BLaER1 (cell line): Measurements from ENCODE around the gene ITGB6.

Experiments used
- H3K27ac ChIP-seq: shearing (Covaris generic); formaldehyde crosslinking; 2 replicates; pipeline ENCODE4 v1.8.1; 2022
- H3K27me3 ChIP-seq: shearing (Covaris generic); formaldehyde crosslinking; 2 replicates; pipeline ENCODE4 v1.8.1; 2022
- H3K36me3 ChIP-seq: shearing (Covaris generic); formaldehyde crosslinking; 2 replicates; pipeline ENCODE4 v1.8.1; 2022
- H3K4me1 ChIP-seq: shearing (Covaris generic); formaldehyde crosslinking; 2 replicates; pipeline ENCODE4 v1.8.1; 2022
- H3K4me2 ChIP-seq: shearing (Covaris generic); formaldehyde crosslinking; 2 replicates; pipeline ENCODE4 v1.8.1; 2022
- H3K4me3 ChIP-seq: shearing (Covaris generic); formaldehyde crosslinking; 2 replicates; pipeline ENCODE4 v1.8.1; 2022
- H3K9ac ChIP-seq: shearing (Covaris generic); formaldehyde crosslinking; 2 replicates; pipeline ENCODE4 v1.8.1; 2022
- H3K9me3 ChIP-seq: shearing (Covaris generic); formaldehyde crosslinking; 2 replicates; pipeline ENCODE4 v1.8.1; 2022
- H4K20me1 ChIP-seq: shearing (Covaris generic); formaldehyde crosslinking; 2 replicates; pipeline ENCODE4 v1.8.1; 2022
- Cebpa-rat ChIP-seq: shearing (Covaris generic); IDR thresholded peaks from 2 replicates; pipeline ENCODE4 v1.8.1; 2022

The ITGB6 gene

DNA sequence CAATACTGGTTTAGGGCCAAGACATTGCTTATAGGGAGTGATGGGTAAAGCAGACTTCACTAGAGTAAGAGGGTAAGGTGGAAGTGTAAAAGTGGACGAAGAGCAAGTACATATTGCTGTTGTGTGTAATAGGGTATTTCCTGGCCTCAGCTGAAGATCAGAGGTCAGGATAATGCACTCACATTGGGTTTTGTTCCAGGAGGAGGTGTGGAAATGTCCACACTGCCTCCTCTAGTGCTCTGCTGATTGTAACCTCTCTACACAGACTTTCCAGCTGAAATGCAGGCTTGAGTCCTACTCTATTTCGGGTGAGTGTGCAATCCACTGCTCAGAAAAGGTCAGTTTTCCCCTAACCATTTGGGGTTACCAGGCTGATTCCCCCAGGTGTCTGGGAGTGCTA, 96.0 kb downstream of the ITGB6 start:
- Histone ChIP-seq H3K36me3 (no peaks in the 10 kb centered on the region), H3K9ac (no peak overlapping the region), H3K9me3 (no peaks in the 10 kb centered on the region), H4K20me1 (no peaks in the 10 kb centered on the region), H3K4me3 (no peak overlapping the region), H3K4me1 (peaks cover 28% of the 10 kb centered on the region), H3K27ac (no peak overlapping the region), H3K27me3 (no peaks in the 10 kb centered on the region), H3K4me2 (0 out of 2 replicates have a peak overlapping the region, but pooled peaks have one; percentile 3)
- no peak for TF ChIP-seq Cebpa-rat

DNA sequence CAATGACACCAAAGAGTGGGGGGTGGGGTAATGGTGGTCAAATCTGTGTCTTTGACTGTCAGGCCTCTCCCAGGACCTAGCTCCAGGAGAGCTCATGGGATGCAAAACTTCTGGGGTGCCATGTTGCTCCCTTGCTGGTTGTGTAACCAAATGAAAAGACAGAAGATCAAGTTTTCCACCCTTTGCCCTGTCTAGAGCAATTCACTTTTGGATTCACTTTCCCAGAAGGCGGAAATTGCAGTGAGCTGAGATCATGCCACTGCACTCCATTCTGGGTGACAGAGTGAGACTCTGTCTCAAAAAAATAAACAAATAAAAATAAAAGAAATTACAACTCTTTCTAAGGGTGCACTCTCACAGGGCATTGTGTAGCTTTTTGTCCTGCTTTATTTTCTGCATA, 102.7 kb downstream of the ITGB6 start:
- Histone ChIP-seq H3K4me1 (no peaks in the 10 kb centered on the region), H4K20me1 (no peaks in the 10 kb centered on the region), H3K27me3 (no peaks in the 10 kb centered on the region), H3K9me3 (peaks cover 28% of the 10 kb centered on the region), H3K4me2 (no peak overlapping the region), H3K36me3 (no peaks in the 10 kb centered on the region), H3K4me3 (no peak overlapping the region), H3K9ac (no peak overlapping the region), H3K27ac (no peak overlapping the region)
- no peak for TF ChIP-seq Cebpa-rat

DNA sequence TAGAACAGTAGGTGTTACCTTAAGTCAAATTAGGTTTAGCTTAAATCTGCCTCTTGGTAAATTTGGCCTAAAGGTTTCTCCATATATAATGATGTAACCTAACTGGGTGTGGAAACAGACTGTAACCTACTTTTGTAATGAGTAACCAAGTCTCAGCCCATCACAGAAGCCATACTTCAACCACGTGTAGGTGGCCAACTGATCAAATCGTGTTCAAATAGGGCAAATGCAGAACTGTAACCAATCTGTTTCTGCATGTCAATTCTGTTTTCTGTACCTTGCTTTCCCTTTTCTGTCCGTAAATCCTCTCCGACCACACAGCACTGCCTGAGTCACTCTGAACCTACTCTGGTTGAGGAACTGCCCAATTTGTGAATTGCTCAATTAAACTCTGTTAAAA, 103.7 kb downstream of the ITGB6 start:
- TF ChIP-seq Cebpa-rat: no peak
- Histone ChIP-seq H3K4me2 (no peak overlapping the region), H3K9ac (no peak overlapping the region), H3K4me1 (no peaks in the 10 kb centered on the region), H4K20me1 (no peaks in the 10 kb centered on the region), H3K27me3 (no peaks in the 10 kb centered on the region), H3K36me3 (no peaks in the 10 kb centered on the region), H3K4me3 (no peak overlapping the region), H3K9me3 (peaks cover 38% of the 10 kb centered on the region), H3K27ac (no peak overlapping the region)

DNA sequence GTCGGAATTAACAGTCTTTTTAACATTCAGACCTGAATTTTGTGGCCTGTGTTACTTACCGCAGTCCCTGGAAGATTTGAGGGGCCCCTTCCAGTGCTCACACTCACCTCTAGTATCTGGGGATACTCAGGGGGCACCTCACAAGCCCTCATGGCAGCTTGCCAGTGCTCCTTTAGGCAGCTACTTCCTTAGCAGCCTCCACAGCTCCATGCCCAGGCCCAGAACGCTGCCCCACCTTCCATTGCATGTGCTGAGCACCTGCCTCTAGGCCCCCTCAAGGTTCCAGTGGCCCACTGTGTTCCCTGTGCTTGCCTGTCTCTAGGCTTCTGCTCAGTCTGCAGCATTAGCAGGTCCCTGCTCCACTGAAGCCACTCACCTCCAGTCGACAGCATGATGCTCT, 107.6 kb downstream of the ITGB6 start:
- no peak for TF ChIP-seq Cebpa-rat

DNA sequence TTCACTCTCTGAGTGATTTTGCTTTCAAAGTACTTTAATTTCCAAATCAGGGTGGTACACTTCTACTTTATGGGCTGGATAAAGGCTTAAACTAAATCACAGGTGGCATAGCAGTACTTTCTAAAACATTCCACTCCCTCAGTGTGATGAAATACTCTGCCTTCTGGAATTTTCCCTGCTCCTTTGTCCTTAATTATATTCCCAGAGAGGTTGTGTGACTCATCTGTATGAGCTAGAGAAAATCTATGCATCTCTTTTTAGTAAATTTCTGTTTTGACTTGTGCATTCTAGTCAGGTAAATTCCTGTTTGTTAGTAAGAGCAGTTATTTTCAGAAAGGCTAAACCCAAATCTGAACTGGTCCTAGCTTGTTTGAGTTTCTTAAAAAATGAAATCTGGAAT, 108.7 kb downstream of the ITGB6 start:
- Histone ChIP-seq H3K9me3 (peaks cover 84% of the 10 kb centered on the region), H3K36me3 (no peaks in the 10 kb centered on the region), H3K4me1 (no peaks in the 10 kb centered on the region), H3K4me2 (no peak overlapping the region), H3K4me3 (no peak overlapping the region), H3K27ac (no peak overlapping the region), H4K20me1 (no peaks in the 10 kb centered on the region), H3K9ac (no peak overlapping the region), H3K27me3 (no peaks in the 10 kb centered on the region)
- TF ChIP-seq Cebpa-rat: no peak

More for the DNA sequence above, 107.6 kb downstream of the ITGB6 start:
- H4K20me1 ChIP-seq: no peaks in the 10 kb centered on the region
- H3K4me1 ChIP-seq: no peaks in the 10 kb centered on the region
- no peaks in the 10 kb centered on the region for H3K27me3 ChIP-seq
- H3K4me3 ChIP-seq: no peak overlapping the region
- no peak overlapping the region for H3K27ac ChIP-seq
- no peak overlapping the region for H3K4me2 ChIP-seq
- peaks cover 73% of the 10 kb centered on the region for H3K9me3 ChIP-seq
- no peak overlapping the region for H3K9ac ChIP-seq
- no peaks in the 10 kb centered on the region for H3K36me3 ChIP-seq

DNA sequence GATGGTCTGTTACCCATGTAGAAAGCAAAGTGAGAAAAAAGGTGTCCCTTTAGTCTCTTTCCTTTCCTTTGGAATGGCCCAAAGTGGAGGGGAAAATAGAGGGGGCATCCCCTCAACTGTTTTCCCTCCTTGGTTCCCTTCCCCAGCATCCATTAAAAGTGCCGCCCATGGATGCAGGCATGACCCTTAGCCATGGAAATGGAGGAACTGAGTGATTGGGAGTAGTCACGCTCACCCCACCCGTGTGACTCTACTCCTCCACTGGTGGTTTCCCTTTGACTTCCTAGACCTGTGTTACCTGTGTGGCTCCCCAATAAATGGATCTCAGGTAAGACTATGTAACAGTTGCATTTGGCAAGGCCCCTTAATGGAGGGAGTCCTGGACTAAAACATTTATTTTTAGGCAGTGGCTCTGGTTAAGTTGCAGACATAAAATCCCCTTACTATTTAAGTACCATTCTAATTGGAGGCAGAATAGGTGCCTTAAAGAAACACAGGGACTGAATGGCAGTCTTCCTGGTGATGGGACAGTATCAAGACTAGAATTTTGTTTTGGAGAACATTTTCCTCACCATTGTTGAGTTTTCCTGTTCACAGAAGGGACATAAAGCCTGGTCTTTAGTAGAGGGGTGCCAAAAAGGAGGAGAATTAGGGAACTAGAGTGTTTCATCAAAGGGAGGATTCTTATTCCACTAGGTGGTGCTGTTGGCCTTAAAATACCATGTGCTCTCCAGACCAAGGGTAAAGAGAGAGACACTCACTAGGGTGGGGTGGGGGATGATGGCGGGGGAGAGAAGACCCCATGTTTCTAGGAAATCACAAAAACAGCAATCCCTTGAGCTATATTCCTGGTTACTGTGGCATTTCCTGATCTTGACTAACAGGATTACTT, 112.0 kb downstream of the ITGB6 start:
- TF ChIP-seq Cebpa-rat: no peak
- Histone ChIP-seq H3K27me3 (no peaks in the 10 kb centered on the region), H3K27ac (no peak overlapping the region), H3K9ac (no peak overlapping the region), H3K4me3 (peak overlapping the region; percentile 18; the same call in 1 of the 2 replicates), H3K4me1 (no peaks in the 10 kb centered on the region), H3K4me2 (no peak overlapping the region), H3K9me3 (peaks cover 97% of the 10 kb centered on the region), H3K36me3 (no peaks in the 10 kb centered on the region), H4K20me1 (no peaks in the 10 kb centered on the region)

DNA sequence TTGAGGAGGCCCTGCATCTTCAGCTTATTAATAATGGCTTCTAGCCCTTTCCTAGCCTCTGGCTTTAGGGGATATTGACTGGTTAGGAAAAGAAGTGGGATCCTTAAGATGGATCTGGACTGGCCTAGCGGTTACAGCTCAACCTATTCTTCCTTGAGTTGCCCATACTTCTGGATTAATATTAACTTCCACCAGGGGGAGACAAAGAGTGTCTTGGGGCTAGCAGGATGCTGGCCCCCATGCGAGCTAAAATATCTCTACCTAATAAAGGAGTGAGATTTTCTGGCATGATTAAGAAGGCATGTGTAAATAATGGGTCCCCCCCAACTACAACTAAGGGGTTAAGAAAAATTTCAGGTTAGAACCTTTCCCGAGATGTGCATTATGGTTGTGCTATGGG, 114.4 kb downstream of the ITGB6 start:
- H3K4me3 ChIP-seq: no peak overlapping the region
- no peaks in the 10 kb centered on the region for H3K27me3 ChIP-seq
- no peaks in the 10 kb centered on the region for H3K36me3 ChIP-seq
- peaks cover 81% of the 10 kb centered on the region for H3K9me3 ChIP-seq
- no peak overlapping the region for H3K27ac ChIP-seq
- no peak overlapping the region for H3K4me2 ChIP-seq
- TF ChIP-seq Cebpa-rat: no peak
- no peak overlapping the region for H3K9ac ChIP-seq
- H4K20me1 ChIP-seq: no peaks in the 10 kb centered on the region
- H3K4me1 ChIP-seq: no peaks in the 10 kb centered on the region

DNA sequence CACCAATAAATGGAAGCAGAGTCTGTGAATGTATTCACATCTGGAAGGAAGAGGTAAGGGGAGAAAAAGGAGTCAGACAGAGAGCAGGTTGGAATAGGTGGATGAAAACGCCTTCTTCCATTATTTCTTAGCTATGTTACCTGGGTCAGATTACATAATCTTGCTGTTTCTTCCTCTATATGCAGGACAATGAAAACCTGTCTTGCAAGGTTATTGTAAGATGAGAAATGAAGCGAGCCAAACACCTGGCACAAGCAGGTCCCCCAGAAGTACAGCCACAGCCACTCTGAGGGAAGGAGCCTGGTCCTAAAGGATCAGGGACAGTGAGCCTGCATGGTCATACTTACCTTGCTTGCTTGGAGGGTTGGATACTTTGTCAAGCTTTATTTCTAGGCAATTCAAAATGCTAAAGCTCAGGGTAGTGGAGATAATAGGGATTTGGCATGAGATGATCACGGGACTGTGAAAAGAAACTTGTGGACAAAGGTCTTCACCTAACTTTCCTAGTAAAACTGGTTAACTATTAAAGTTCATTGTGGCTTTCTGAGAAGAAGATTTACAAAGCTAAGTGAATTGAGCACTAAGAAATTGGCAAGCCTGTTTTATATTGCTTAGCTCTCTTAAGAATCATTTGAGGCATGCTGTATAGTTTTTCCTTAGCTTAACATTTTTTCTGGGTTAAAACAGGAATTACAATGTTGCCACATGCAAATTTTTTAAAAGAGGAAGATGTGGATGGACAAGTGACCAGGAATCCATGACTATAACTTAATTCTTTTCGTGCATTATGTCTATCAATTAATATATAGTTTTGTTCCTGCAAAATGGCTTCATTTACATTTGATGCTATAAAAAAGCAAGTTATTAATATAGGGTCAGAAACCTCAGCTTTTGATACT, 121.9 kb downstream of the ITGB6 start:
- H3K9me3 ChIP-seq: peaks cover 17% of the 10 kb centered on the region
- H3K27me3 ChIP-seq: no peaks in the 10 kb centered on the region
- H3K4me2 ChIP-seq: no peak overlapping the region
- H3K4me3 ChIP-seq: no peak overlapping the region
- H3K4me1 ChIP-seq: peaks cover 16% of the 10 kb centered on the region
- TF ChIP-seq Cebpa-rat: no peak
- H4K20me1 ChIP-seq: no peaks in the 10 kb centered on the region
- no peaks in the 10 kb centered on the region for H3K36me3 ChIP-seq
- H3K27ac ChIP-seq: no peak overlapping the region
- no peak overlapping the region for H3K9ac ChIP-seq

DNA sequence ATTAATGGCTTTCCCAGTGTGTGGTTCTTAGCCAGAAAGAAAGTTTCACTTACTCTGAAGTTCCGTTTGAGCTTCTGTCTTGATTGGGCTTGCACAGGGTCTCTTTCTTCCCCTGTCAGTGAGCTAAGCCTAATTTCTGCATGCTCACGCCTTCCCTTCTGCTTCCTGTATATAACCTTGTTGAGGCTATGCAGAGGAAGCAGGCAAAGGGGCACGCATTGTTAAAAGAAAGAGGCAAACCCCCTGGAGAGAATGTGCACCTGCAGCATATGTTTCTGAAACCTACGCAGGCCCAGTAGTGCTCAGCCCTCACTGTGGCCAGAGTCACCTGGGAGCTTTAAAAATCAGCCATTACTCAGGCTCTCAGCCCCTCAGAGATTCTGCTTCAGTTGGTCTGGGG, 123.2 kb downstream of the ITGB6 start:
- Histone ChIP-seq H4K20me1 (no peaks in the 10 kb centered on the region), H3K4me2 (peak overlapping the region; percentile 27), H3K4me1 (peaks cover 16% of the 10 kb centered on the region), H3K27ac (no peak overlapping the region), H3K9ac (no peak overlapping the region), H3K27me3 (no peaks in the 10 kb centered on the region), H3K4me3 (no peak overlapping the region), H3K9me3 (peaks cover 15% of the 10 kb centered on the region), H3K36me3 (no peaks in the 10 kb centered on the region)
- TF ChIP-seq Cebpa-rat: no peak

DNA sequence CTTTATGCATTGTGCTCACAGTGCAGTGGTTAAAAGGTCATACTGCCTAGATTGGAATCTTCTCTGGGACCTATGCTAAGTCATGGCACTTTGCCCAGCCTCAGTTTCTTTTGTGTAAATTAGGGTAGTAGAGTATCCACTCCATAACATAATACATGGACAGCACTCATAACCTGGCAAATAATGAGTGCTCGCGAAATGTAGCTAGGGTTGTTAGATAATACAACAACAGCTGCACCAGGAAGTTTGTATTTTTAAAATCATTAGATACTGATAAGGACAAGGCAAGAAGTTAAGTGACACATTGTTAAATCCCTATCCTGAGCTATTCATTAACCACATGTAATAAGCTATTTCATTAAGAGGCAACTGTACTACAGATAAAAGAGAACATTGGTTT, 123.8 kb downstream of the ITGB6 start:
- H3K27me3 ChIP-seq: no peaks in the 10 kb centered on the region
- H3K4me3 ChIP-seq: no peak overlapping the region
- no peak for TF ChIP-seq Cebpa-rat
- peaks cover 12% of the 10 kb centered on the region for H3K9me3 ChIP-seq
- H3K4me1 ChIP-seq: peaks cover 16% of the 10 kb centered on the region
- no peak overlapping the region for H3K27ac ChIP-seq
- H3K36me3 ChIP-seq: no peaks in the 10 kb centered on the region
- no peak overlapping the region for H3K9ac ChIP-seq
- H3K4me2 ChIP-seq: peak overlapping the region; percentile 27
- no peaks in the 10 kb centered on the region for H4K20me1 ChIP-seq
